GM12872 (cell line): ENCODE data around the gene DRICH1.

Experiments
- CTCF ChIP-seq: IDR thresholded peaks from 3 replicates; pipeline ENCODE4 v1.5.1; 2011; ENCODE audit warnings: low read depth, mild to moderate bottlenecking, low read length, moderate library complexity; ENCODE audit not compliant: insufficient read depth

DRICH1 gene

GRCh38 chr22:23579870-23580575 lies 52.1 kb downstream of the DRICH1 start, which contains the start of gene IGLL1:
IGLL1 (minus strand) TSS chr22:23580290; CDS start chr22:23580190, 100 bp downstream.
- TF ChIP-seq CTCF: no peak

GRCh38 chr22:23579280-23579679 lies 52.8 kb downstream of the DRICH1 start:
- TF ChIP-seq CTCF: no peak

GRCh38 chr22:23578306-23578705 lies 53.8 kb downstream of the DRICH1 start:
- no peak for TF ChIP-seq CTCF

- TF ChIP-seq CTCF: no peak
Measured at GRCh38 chr22:23576681-23577080, 55.4 kb downstream of the DRICH1 start.

- no peak for TF ChIP-seq CTCF
Measured at GRCh38 chr22:23575601-23576000, 56.5 kb downstream of the DRICH1 start.

GRCh38 chr22:23574877-23575276 lies 57.2 kb downstream of the DRICH1 start:
- no peak for TF ChIP-seq CTCF

- no peak for TF ChIP-seq CTCF
Measured at GRCh38 chr22:23574371-23574811, 57.7 kb downstream of the DRICH1 start.
